ENCODE data around the gene CEMIP. TPM values are rescaled to one million over a fixed set of nuclear protein-coding genes. Genes with fewer than 3 reads are reported as not detected.

The CEMIP gene
- total RNA-seq, 4 donors from 2014 or later, result 0.11 to 2.0 (median 0.98) TPM

DNA sequence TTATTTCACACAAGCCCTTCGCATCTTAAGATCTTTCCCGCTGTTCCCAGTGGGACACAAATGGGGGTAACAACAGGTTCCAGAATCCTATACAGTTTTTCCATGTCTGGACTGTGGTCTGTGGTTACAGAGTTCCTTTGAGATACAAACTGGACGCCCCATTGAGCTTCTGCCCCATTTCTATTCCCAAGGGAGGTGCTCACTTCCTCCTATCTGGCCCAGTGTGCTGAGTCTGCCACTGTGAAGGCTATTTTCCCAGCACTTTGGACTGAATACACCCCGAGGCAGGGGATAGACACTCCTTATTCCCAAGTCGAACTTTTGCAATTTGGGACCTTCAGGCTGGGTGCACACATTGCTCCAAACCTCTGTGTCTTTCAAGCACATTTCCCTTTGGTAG lies 166.4 kb downstream of the CEMIP start:
- Histone ChIP-seq H3K27ac (no peak overlapping the region), H3K27me3 (no peaks in the 10 kb centered on the region), H3K36me3 (peaks cover 27 to 61% of the 10 kb centered on the region in 2 donors), H3K9me3 (no peaks in the 10 kb centered on the region), H3K4me1 (no peaks in the 10 kb centered on the region), H3K4me3 (replicated peaks in 1 of 3) (no peak overlapping the region)
- intact Hi-C loops (cut with DNase I), result no loop called here
- no peak for DNase-seq
- no peak for TF ChIP-seq POLR2A (IDR thresholded peaks at IDR 0.05)
- TF ChIP-seq CTCF (IDR thresholded peaks at IDR 0.05), result no peak
- 89 to 92% methylated on average over 5 of the region's 5 CpGs for WGBS, 2 donors

GRCh38 chr15:80946576-80946975 lies 167.4 kb downstream of the CEMIP start:
- no peaks in the 10 kb centered on the region for H3K4me1 ChIP-seq
- H3K4me3 ChIP-seq (replicated peaks in 1 of 3), result no peak overlapping the region
- no peak for DNase-seq
- TF ChIP-seq POLR2A (IDR thresholded peaks at IDR 0.05) (no peak), CTCF (IDR thresholded peaks at IDR 0.05) (no peak)
- no peak overlapping the region for H3K27ac ChIP-seq
- H3K9me3 ChIP-seq, result no peaks in the 10 kb centered on the region
- intact Hi-C loops (cut with DNase I), result no loop called here
- H3K36me3 ChIP-seq, result peaks cover 37 to 63% of the 10 kb centered on the region in 2 donors
- no peaks in the 10 kb centered on the region for H3K27me3 ChIP-seq
- WGBS, 2 donors, result 95 to 96% methylated on average over 8 of the region's 8 CpGs

DNA sequence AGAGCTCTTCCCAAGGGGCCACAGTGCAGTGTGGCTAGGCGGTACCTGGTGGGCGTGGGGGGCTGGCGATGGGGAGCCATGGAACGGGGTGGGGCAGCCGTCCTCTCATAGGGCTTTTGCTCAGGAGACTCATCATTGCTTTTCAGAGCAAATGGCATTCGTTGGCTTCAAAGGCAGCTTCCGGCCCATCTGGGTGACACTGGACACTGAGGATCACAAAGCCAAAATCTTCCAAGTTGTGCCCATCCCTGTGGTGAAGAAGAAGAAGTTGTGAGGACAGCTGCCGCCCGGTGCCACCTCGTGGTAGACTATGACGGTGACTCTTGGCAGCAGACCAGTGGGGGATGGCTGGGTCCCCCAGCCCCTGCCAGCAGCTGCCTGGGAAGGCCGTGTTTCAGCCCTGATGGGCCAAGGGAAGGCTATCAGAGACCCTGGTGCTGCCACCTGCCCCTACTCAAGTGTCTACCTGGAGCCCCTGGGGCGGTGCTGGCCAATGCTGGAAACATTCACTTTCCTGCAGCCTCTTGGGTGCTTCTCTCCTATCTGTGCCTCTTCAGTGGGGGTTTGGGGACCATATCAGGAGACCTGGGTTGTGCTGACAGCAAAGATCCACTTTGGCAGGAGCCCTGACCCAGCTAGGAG lies 169.6 kb downstream of the CEMIP start:
- DNase-seq, result no peak
- intact Hi-C loops (cut with DNase I), result no loop called here

GRCh38 chr15:80949756-80950155 lies 170.6 kb downstream of the CEMIP start:
- WGBS, 2 donors, result 94 to 97% methylated on average over 4 of the region's 4 CpGs
- TF ChIP-seq POLR2A (IDR thresholded peaks at IDR 0.05) (no peak), CTCF (IDR thresholded peaks at IDR 0.05) (no peak)
- no peaks in the 10 kb centered on the region for H3K9me3 ChIP-seq
- H3K4me3 ChIP-seq (replicated peaks in 1 of 3), result no peak overlapping the region
- H3K27ac ChIP-seq, result no peak overlapping the region
- no peaks in the 10 kb centered on the region for H3K4me1 ChIP-seq
- intact Hi-C loops (cut with DNase I), result no loop called here
- H3K36me3 ChIP-seq, result peaks cover 39 to 51% of the 10 kb centered on the region in 2 donors
- no peaks in the 10 kb centered on the region for H3K27me3 ChIP-seq
- DNase-seq, result no peak

More for the DNA sequence above, 169.6 kb downstream of the CEMIP start:
- peaks cover 39 to 51% of the 10 kb centered on the region in 2 donors for H3K36me3 ChIP-seq
- no peaks in the 10 kb centered on the region for H3K9me3 ChIP-seq
- no peak overlapping the region for H3K27ac ChIP-seq
- 95 to 96% methylated on average over 9 to 10 of the region's 13 CpGs for WGBS, 2 donors
- H3K4me1 ChIP-seq, result no peaks in the 10 kb centered on the region
- TF ChIP-seq POLR2A (IDR thresholded peaks at IDR 0.05) (no peak), CTCF (IDR thresholded peaks at IDR 0.05) (no peak)
- H3K4me3 ChIP-seq (replicated peaks in 1 of 3), result no peak overlapping the region
- no peaks in the 10 kb centered on the region for H3K27me3 ChIP-seq

DNA sequence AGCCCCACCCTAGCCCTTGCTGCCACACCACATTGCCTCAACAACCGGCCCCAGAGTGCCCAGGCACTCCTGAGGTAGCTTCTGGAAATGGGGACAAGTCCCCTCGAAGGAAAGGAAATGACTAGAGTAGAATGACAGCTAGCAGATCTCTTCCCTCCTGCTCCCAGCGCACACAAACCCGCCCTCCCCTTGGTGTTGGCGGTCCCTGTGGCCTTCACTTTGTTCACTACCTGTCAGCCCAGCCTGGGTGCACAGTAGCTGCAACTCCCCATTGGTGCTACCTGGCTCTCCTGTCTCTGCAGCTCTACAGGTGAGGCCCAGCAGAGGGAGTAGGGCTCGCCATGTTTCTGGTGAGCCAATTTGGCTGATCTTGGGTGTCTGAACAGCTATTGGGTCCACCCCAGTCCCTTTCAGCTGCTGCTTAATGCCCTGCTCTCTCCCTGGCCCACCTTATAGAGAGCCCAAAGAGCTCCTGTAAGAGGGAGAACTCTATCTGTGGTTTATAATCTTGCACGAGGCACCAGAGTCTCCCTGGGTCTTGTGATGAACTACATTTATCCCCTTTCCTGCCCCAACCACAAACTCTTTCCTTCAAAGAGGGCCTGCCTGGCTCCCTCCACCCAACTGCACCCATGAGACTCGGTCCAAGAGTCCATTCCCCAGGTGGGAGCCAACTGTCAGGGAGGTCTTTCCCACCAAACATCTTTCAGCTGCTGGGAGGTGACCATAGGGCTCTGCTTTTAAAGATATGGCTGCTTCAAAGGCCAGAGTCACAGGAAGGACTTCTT lies 171.3 kb downstream of the CEMIP start:
- intact Hi-C loops (cut with DNase I), result no loop called here
- H3K27ac ChIP-seq, result no peak overlapping the region
- no peaks in the 10 kb centered on the region for H3K27me3 ChIP-seq
- no peaks in the 10 kb centered on the region for H3K9me3 ChIP-seq
- no peak for DNase-seq
- peaks cover 39 to 47% of the 10 kb centered on the region in 2 donors for H3K36me3 ChIP-seq
- H3K4me3 ChIP-seq (replicated peaks in 1 of 3), result no peak overlapping the region
- 94 to 96% methylated on average over 7 to 8 of the region's 8 CpGs for WGBS, 2 donors
- H3K4me1 ChIP-seq, result peaks cover 0 to under 1% of the 10 kb centered on the region in 2 donors
- TF ChIP-seq CTCF (IDR thresholded peaks at IDR 0.05), result no peak
- no peak for TF ChIP-seq POLR2A (IDR thresholded peaks at IDR 0.05)
